ENCODE measurements around the gene SPDYE2. TPM values are rescaled to one million over a fixed set of nuclear protein-coding genes. Genes with fewer than 3 reads are reported as not detected.
"Not testable (repeated sequence)": the region's sequence is repeated elsewhere in the genome, so short reads cannot be mapped to it uniquely, and the experiment has no call there.

The SPDYE2 gene
- total RNA-seq, 2 experiments from 2014 or later: 0.33 to 0.36 TPM

DNA sequence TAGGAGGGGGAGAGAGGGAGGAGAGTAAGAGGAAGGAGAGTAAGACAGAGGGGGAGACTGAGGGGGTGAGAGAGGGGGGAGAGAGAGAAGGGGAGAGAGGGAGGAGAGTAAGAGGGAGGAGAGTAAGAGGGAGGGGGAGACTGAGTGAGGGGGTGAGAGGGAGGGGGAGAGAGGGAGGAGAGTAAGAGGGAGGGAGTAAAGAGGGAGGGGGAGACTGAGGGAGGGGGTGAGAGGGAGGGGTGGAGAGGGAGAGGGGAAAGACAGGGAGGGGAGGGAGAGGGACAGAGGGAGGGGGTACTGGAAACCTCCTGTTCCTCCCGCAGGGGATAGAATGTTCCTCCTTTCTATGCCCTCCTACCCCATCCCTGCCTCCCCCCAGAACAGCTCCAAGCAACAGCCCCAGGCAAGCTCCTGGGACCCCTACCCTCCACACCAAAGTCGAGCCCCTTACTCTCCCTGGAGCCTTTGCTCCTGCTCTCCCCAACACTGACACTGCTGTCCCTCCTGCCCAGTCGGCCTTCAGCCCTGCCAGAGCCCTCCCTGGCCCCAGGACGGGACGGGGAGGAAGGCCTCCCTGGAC is 38.3 kb upstream of the SPDYE2 start:
- CTCF ChIA-PET; H3K27ac ChIP-seq (ENCODE audit: low read depth in 1 of 2, low read length in 2 of 2); H3K4me1 ChIP-seq (ENCODE audit: insufficient read depth, low read length); H3K36me3 Mint-ChIP-seq (ENCODE audit: low read depth); POLR2A ChIA-PET; H3K4me3 Mint-ChIP-seq; H3K27ac Mint-ChIP-seq; H3K4me3 ChIP-seq (ENCODE audit: low read length); H3K36me3 ChIP-seq (ENCODE audit: insufficient read depth, low read length); H3K9me3 Mint-ChIP-seq; H3K9me3 ChIP-seq (ENCODE audit: control insufficient read depth in 1 of 2, insufficient read depth in 1 of 2, low read length in 2 of 2); intact Hi-C loops (cut with DNase I, micrococcal nuclease); H3K27me3 Mint-ChIP-seq; H3K27me3 ChIP-seq (ENCODE audit: control insufficient read depth in 1 of 2, insufficient read depth in 2 of 2, low read length in 2 of 2); H3K4me1 Mint-ChIP-seq (ENCODE audit: low read depth): not testable (repeated sequence)
- DNase-seq (peak in 4 of 14 experiments; percentile 7 to 64 (median 27)), ATAC-seq (ENCODE audit: poor library complexity) (peak; percentile 7)

GRCh38 chr7:102514881-102515721 is 35.9 kb upstream of the SPDYE2 start:
- H3K27ac Mint-ChIP-seq; CTCF ChIA-PET; H3K4me1 ChIP-seq (ENCODE audit: insufficient read depth, low read length); H3K36me3 Mint-ChIP-seq (ENCODE audit: low read depth); ATAC-seq (ENCODE audit: poor library complexity); POLR2A ChIA-PET; H3K9me3 ChIP-seq (ENCODE audit: control insufficient read depth in 1 of 2, insufficient read depth in 1 of 2, low read length in 2 of 2); H3K4me3 ChIP-seq (ENCODE audit: low read length); H3K27ac ChIP-seq (ENCODE audit: low read depth in 1 of 2, low read length in 2 of 2); H3K27me3 Mint-ChIP-seq; H3K4me3 Mint-ChIP-seq; H3K4me1 Mint-ChIP-seq (ENCODE audit: low read depth); H3K36me3 ChIP-seq (ENCODE audit: insufficient read depth, low read length); H3K9me3 Mint-ChIP-seq; H3K27me3 ChIP-seq (ENCODE audit: control insufficient read depth in 1 of 2, insufficient read depth in 2 of 2, low read length in 2 of 2); intact Hi-C loops (cut with DNase I, micrococcal nuclease); DNase-seq: not testable (repeated sequence)

DNA sequence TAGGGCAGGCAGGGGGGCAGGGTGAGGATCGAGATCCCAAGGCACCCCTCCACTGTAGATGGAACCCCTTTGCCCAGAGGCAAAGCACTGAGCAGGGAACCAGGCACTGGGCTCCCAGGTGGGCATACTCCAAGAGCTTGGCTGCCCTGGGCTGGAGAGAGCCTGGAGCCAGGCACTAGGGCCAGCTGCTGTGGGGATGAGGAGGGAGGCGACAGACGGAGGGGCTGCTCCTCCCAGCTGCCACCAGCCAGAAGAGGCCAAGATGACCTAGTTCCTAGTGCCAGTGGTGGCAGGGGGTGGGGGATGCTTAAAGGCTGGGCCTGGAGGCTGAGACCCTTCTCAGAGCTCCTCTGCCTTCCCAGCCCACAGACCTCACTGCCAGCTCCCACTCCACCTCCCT is 35.1 kb upstream of the SPDYE2 start:
- DNase-seq; intact Hi-C loops (cut with DNase I, micrococcal nuclease); H3K27ac Mint-ChIP-seq; H3K36me3 Mint-ChIP-seq (ENCODE audit: low read depth); H3K9me3 ChIP-seq (ENCODE audit: control insufficient read depth in 1 of 2, insufficient read depth in 1 of 2, low read length in 2 of 2); H3K4me1 ChIP-seq (ENCODE audit: insufficient read depth, low read length); H3K9me3 Mint-ChIP-seq; POLR2A ChIA-PET; H3K4me1 Mint-ChIP-seq (ENCODE audit: low read depth); ATAC-seq (ENCODE audit: poor library complexity); H3K36me3 ChIP-seq (ENCODE audit: insufficient read depth, low read length); H3K4me3 Mint-ChIP-seq; CTCF ChIA-PET; H3K4me3 ChIP-seq (ENCODE audit: low read length); H3K27me3 Mint-ChIP-seq; H3K27me3 ChIP-seq (ENCODE audit: control insufficient read depth in 1 of 2, insufficient read depth in 2 of 2, low read length in 2 of 2); H3K27ac ChIP-seq (ENCODE audit: low read depth in 1 of 2, low read length in 2 of 2): not testable (repeated sequence)

DNA sequence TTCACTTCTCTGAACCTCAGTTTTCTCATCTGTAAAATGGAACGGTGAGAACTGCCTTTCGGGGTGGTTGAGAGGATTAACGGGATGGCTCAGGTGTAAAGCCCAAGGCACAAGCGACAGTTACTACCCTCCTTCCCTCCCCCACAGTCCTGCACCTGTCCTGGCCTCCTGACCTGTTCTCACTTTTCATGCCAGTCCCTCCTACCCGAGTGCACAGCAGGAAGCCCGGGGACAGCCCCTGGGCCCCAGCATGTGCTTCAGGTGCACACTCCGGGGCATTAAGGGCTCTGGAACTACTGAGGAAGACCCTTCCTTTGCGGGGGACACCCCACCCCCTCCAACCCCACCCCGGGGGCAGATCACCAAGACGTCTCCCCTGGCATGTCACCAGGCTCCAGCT is 34.1 kb upstream of the SPDYE2 start:
- DNase-seq, CTCF ChIA-PET: not testable (repeated sequence)

GRCh38 chr7:102517550-102518147 is 33.4 kb upstream of the SPDYE2 start, which contains the start of gene RASA4B:
Gene RASA4B (minus strand): TSS chr7:102517777. CDS start chr7:102517710, 67 bp downstream.
- DNase-seq: peak in 6 of 14 experiments; percentile 3 to 59 (median 29)
- H3K4me3 Mint-ChIP-seq; H3K4me1 ChIP-seq (ENCODE audit: insufficient read depth, low read length); H3K27ac ChIP-seq (ENCODE audit: low read depth in 1 of 2, low read length in 2 of 2); H3K36me3 Mint-ChIP-seq (ENCODE audit: low read depth); H3K4me1 Mint-ChIP-seq (ENCODE audit: low read depth); intact Hi-C loops (cut with DNase I, micrococcal nuclease); H3K36me3 ChIP-seq (ENCODE audit: insufficient read depth, low read length); CTCF ChIA-PET; POLR2A ChIA-PET; H3K27me3 ChIP-seq (ENCODE audit: control insufficient read depth in 1 of 2, insufficient read depth in 2 of 2, low read length in 2 of 2); H3K27me3 Mint-ChIP-seq; H3K9me3 Mint-ChIP-seq; H3K9me3 ChIP-seq (ENCODE audit: control insufficient read depth in 1 of 2, insufficient read depth in 1 of 2, low read length in 2 of 2); H3K27ac Mint-ChIP-seq: not testable (repeated sequence)
- peak within 1 kb of the TSS; percentile 16 for H3K4me3 ChIP-seq (ENCODE audit: low read length)
- ATAC-seq (ENCODE audit: poor library complexity): peak; percentile 100

More for the DNA sequence above, 34.1 kb upstream of the SPDYE2 start:
- POLR2A ChIA-PET; H3K27me3 ChIP-seq (ENCODE audit: control insufficient read depth in 1 of 2, insufficient read depth in 2 of 2, low read length in 2 of 2); H3K27ac Mint-ChIP-seq; intact Hi-C loops (cut with DNase I, micrococcal nuclease); H3K27me3 Mint-ChIP-seq; H3K9me3 ChIP-seq (ENCODE audit: control insufficient read depth in 1 of 2, insufficient read depth in 1 of 2, low read length in 2 of 2); ATAC-seq (ENCODE audit: poor library complexity); H3K4me1 Mint-ChIP-seq (ENCODE audit: low read depth); H3K36me3 ChIP-seq (ENCODE audit: insufficient read depth, low read length); H3K36me3 Mint-ChIP-seq (ENCODE audit: low read depth); H3K9me3 Mint-ChIP-seq; H3K4me3 Mint-ChIP-seq; H3K4me3 ChIP-seq (ENCODE audit: low read length); H3K4me1 ChIP-seq (ENCODE audit: insufficient read depth, low read length); H3K27ac ChIP-seq (ENCODE audit: low read depth in 1 of 2, low read length in 2 of 2): not testable (repeated sequence)

- H3K27ac Mint-ChIP-seq; POLR2A ChIA-PET; H3K4me1 Mint-ChIP-seq (ENCODE audit: low read depth); H3K27ac ChIP-seq (ENCODE audit: low read depth in 1 of 2, low read length in 2 of 2); ATAC-seq (ENCODE audit: poor library complexity); H3K27me3 Mint-ChIP-seq; H3K27me3 ChIP-seq (ENCODE audit: control insufficient read depth in 1 of 2, insufficient read depth in 2 of 2, low read length in 2 of 2); H3K4me3 ChIP-seq (ENCODE audit: low read length); CTCF ChIA-PET; H3K4me1 ChIP-seq (ENCODE audit: insufficient read depth, low read length); H3K9me3 ChIP-seq (ENCODE audit: control insufficient read depth in 1 of 2, insufficient read depth in 1 of 2, low read length in 2 of 2); H3K36me3 Mint-ChIP-seq (ENCODE audit: low read depth); H3K9me3 Mint-ChIP-seq; intact Hi-C loops (cut with DNase I, micrococcal nuclease); DNase-seq; H3K36me3 ChIP-seq (ENCODE audit: insufficient read depth, low read length); H3K4me3 Mint-ChIP-seq: not testable (repeated sequence)
Measured at GRCh38 chr7:102520797-102521196, 30.2 kb upstream of the SPDYE2 start.

DNA sequence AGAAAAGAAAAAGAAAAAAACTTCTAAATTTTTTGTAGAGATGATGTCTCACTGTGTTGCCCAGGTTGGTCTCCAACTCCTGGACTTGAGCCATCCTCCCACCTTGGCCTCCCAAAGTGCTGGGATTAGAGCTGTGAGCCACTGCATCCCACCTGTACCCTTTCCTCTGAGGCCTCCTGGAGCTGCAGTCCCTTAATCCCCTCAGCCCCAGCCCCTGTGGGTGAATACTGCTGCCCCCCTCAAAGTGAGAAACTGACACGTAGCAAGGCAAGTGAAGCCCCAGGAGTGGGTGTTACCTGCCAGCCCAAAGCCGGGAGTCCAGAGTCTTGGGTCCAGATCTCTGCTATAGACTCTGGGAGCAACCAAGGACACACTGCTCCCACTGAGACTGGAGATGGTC is 26.2 kb upstream of the SPDYE2 start:
- POLR2A ChIA-PET; ATAC-seq (ENCODE audit: poor library complexity): not testable (repeated sequence)
- DNase-seq: peak in 1 of 14 experiments; percentile 1

More for the DNA sequence above, 26.2 kb upstream of the SPDYE2 start:
- H3K36me3 ChIP-seq (ENCODE audit: insufficient read depth, low read length); H3K4me3 Mint-ChIP-seq; CTCF ChIA-PET; H3K4me1 ChIP-seq (ENCODE audit: insufficient read depth, low read length); H3K27me3 ChIP-seq (ENCODE audit: control insufficient read depth in 1 of 2, insufficient read depth in 2 of 2, low read length in 2 of 2); H3K4me3 ChIP-seq (ENCODE audit: low read length); H3K27ac Mint-ChIP-seq; H3K4me1 Mint-ChIP-seq (ENCODE audit: low read depth); H3K36me3 Mint-ChIP-seq (ENCODE audit: low read depth); H3K27me3 Mint-ChIP-seq; intact Hi-C loops (cut with DNase I, micrococcal nuclease); H3K27ac ChIP-seq (ENCODE audit: low read depth in 1 of 2, low read length in 2 of 2); H3K9me3 Mint-ChIP-seq; H3K9me3 ChIP-seq (ENCODE audit: control insufficient read depth in 1 of 2, insufficient read depth in 1 of 2, low read length in 2 of 2): not testable (repeated sequence)

All from CD4-positive, alpha-beta T cell (primary cell).